Measurements from ENCODE around the gene NDUFA9.

NDUFA9 gene

DNA sequence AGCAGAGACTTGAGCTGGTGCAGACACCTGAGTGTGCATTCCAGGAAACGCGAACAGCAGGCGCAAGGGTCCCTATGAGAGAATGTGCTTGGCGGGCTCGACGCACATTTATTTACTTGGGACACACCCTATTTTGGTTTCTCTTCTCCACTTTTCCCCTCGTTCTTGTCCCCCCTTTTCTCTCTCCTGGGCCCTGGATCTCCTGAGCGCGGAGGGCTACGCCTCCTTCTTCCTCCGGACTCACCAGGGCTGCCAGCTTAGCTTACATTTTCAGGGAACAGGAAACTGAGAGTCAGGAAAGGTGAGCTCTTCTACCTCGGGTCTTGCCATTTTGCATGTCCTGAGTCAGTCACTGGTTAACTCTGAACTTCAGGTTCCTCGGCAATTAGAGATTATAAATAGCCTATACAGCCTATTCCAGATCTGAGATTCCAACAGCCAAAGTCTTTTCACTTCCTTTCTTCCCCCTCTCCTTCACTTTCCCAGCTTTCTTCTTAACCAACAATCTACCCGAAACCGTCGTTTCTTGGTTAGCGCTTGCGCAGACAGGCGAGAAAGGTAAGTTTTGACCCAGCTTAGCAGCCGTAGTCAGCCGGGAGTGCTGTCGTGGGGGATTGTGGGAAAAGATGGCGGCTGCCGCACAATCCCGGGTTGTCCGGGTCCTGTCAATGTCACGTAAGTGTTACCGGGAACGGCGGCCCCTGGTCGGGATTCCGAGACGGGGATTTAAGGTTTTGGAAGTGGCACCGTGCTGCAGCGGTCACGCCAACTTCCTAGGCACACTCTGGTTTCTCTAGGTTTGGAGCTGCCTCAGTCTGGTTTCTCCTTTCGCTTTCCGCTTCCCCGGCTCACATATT, at the start of gene NDUFA9, which contains the start of gene AKAP3:
Gene NDUFA9 (plus strand): TSS at position 614 of the 857 bp plus-strand sequence. CDS start 13 bp downstream, at position 627.
Gene AKAP3 (minus strand): TSS at position 551 of the 857 bp plus-strand sequence. CDS start 10,855 bp downstream, outside the sequence.
- DNase-seq: peak; percentile 66

DNA sequence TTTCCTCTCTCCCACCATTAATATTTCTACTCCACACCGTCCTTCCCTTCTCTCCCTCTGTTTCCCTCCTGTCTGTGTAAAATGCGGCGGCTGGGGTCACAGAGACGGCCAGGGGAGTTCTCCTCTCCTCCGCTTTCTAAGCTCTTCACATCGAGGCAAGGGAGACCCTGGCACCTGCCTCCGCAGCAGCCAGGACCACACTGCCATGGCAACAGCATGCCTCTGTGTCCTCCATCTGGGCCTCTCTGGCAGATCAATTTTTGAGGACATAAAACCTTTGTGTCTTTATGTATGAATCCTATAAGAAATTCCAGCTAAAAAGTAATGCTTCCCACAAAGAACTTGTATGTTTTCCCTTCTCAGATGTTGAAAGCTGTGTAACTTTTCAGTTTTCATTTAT, 45.5 kb upstream of the NDUFA9 start:
- DNase-seq: no peak

DNA sequence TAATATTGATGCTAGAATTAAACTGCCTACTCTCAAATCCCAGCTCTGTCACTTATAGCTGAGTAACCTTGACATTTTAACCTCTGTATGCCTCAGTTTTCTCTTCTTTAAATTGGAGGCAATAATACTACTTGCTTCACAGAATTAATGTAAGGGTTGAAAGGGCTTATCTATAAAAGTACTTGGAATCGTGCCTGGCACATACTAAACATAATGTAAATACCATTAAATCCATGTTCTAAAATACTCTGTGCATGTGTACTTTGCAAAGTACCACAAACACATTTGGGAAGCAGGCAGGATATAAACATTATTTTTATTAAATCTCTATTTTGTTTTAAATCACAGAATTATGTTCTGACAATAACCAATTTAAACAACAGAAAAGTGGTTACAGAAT, 45.0 kb upstream of the NDUFA9 start:
- no peak for DNase-seq

DNA sequence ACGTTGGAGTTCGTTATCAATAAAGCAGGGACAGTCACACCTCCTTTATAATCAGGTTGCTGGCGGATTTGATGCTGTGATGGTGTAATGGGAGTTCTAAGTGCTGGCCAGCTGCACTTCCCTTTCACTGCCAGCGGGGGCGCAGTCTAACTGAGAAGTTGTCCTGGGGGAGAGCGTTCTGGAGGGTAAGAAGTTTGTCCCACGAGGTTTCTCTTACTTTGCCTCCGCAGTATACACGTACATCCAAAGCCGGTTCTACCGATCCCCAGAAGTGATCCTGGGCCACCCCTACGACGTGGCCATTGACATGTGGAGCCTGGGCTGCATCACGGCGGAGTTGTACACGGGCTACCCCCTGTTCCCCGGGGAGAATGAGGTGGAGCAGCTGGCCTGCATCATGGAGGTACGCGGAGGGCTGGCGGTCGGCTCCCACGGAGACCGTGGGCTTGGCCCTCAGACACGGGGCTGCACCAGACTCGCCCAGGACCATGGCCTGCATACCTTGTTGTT, 44.2 kb upstream of the NDUFA9 start:
- DNase-seq: peak; percentile 88

DNA sequence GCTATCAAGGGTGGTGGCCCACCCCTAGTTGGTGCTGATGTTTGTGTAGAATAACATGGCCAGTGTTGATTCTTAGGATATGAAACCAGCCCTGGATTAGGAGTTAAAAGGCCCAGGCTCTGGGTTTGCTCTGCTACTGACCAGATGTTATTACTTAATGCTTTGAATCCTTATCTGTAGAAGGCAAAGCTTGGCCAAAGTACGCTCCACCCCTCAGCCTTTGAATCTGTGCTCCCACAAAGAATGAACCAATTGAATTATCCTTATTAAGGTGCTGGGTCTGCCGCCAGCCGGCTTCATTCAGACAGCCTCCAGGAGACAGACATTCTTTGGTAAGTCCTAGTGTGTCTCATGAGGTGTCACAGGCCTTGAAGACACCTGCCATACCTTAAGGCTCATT, 41.9 kb upstream of the NDUFA9 start:
- DNase-seq: no peak

DNA sequence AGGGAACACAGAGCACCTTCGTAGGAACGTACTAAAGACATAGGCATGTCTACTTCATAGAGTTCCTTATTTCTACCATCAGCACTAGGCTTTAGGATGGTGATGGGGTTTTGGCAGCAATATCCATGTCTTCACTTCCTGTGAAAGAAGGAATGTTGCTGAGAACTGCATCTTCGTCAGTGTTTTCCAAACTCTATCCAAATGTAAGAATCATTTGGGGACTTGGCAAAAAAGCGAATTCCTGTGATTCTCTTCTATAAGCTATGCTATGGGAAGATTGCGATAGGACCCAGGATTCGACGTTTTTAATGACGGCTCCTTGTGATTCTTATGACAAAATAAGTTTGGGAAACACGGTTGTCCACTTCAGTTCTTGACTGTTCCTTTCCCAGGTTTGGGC, 39.8 kb upstream of the NDUFA9 start:
- no peak for DNase-seq

DNA sequence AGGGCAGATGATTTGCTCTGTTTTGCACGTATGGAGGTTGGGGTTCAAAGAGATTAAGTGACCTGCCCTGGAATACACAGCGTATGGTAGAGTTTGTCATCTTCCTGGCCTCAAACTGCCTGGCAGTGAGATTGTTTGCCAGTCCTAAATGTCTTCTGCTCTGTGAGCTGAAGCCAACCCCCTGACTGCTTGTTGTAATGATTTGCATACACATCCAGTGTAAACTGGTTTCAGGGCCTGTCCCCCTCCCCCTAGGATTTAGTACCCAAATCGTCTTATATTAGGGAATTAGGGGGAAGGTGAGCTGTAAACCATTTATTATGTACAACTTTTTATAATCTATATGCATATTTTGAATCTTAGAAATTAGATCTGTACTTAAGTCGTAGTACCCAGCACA, 38.4 kb upstream of the NDUFA9 start:
- DNase-seq: no peak

DNA sequence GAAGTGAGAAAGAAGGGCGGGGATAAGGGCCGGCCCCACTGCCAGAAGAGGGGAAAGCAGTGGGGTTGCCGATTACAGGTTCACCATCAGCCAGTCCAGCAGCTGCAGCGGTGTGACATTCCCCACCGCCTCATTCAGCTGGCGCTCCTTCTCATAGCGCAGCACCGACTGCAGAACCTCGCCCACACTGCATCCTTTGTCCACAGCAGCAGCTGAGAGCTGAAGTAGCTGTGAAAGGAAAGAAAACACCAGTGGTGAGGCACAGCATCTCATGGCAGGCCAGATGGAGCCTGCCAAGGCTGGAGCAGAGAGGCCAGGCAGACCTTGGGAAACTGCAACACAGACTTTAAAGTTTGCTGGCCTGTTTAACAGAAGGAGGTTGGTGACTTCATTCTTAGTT, 33.2 kb upstream of the NDUFA9 start:
- DNase-seq: no peak

DNA sequence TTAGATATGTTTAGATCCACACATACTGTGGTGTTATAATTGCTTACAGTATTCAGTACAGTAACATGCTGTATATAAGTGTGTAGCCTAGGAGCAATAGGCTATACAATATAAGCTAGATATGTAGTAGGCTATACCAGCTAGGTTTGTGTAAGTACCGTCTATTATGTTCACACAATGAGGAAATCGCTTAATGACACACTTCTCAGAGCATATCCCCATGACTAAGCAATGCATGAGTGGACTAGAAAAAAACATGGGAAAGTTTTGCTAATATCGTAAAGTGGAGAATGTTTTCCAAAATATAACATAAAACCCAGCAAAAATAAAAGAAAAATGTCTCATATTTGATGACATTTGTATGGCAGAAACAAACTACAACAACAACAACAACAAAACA, 27.4 kb upstream of the NDUFA9 start:
- DNase-seq: no peak

DNA sequence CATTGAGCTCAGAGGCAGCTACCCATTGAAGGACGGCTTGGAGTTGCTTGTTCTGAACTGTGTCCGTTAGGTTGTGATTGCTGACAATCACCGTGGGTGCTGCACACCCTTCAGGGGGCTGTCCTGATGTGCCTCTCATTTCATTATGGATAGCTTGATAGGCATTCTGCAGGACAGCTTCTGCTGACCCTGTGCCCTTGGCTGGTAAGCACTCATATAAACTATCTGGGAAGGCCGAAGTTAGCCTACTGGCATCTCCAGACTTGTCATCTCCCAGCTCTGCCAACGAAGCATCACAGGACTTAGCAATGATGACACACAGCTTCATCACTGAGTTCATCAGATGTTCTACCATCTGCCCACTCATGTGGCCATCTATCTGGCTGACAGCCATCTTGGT, 22.4 kb upstream of the NDUFA9 start:
- DNase-seq: no peak

DNA sequence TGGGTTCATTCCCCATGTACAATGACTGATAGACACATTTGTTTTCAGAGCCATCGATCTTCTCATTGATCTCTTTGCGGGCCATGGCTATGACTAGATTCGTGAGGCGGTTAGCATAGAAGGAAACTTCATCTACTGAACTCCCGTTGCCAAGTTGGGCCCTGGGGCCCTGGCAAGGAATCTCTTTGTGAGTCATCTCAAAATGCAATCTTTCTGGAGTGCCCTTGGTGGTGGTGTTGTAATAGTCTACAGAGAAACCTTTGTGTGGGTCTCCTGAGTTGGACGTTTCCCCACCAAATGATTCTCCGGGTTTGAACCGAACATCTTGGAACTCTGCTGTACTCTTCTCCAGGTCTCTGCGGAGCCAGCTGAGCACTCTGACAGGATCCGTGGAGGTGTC, 20.5 kb upstream of the NDUFA9 start:
- DNase-seq: no peak

DNA sequence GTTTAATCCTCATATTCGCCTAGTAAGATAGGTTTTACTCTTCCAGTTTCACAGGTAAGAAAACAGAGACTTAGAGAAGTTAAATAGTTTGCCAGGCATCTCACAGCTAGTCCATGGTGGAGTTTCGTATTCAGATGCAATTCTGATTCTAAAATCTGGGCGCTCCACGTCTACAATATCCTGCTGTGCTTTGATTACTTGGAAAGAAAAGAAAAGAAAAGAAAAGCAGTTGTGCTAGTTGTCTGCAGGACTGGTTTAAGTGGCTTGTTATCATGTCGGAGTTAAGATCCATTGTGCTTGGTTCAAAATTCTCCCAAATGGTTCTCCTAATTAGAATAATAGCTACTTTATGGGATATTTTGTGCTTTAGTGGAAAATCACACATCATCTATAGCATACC, 18.7 kb upstream of the NDUFA9 start:
- no peak for DNase-seq

DNA sequence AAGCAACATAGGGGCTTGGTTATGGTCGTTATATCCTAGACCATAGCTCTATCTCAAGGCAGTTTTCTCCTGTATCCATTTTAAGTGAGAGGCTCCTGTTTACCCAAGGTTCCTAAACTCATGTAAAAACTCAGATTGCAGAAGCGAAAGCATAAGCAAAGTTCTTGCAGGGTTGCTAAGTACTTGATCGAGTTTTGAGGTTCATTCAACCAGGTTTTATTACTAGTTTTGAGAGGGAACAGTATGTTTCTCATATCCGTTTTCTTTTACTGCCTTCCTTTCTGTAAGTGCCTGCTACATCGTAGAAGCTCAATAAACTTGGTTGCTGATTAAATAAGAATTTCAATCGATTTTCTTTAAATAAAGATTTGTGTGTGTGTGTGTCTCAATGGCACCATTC, 5.2 kb upstream of the NDUFA9 start:
- DNase-seq: no peak

DNA sequence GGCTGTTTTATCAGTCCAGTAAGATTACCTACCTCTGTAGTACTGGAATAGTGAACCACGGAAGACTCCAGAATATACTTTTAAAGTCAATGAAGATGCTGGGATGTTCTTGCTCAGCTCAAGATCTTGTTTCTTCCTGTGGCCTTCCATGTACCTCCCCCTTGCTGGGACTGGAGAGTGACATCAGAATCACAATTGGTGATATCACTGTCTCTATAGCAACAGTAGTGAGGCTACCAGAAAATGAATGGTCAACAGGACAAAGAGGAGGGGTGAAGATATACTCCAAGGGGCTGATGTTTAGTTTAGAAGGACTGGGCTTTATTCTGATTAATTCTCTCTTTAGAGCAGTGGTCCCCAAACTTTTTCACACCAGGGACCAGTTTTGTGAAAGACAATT, 3.9 kb upstream of the NDUFA9 start:
- no peak for DNase-seq

DNA sequence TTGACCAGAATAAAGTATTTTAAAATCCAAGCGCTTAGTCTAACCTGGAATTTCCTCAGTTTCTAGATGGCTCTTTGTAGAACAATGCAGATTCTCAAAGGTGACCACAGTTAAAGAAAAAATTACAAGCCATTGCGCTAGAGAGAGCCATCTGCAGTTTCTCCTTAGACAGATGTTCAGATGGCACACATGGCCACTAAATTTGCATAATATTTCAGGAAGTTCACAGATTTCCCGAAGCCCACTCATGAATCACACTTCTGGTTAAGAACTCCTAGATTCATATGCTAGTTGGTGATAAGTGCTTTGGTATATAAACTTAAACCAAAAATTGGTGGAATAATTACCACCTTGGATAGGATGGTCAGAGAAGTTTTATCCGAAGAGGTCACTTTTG, 812 bp upstream of the NDUFA9 start:
- DNase-seq: no peak

DNA sequence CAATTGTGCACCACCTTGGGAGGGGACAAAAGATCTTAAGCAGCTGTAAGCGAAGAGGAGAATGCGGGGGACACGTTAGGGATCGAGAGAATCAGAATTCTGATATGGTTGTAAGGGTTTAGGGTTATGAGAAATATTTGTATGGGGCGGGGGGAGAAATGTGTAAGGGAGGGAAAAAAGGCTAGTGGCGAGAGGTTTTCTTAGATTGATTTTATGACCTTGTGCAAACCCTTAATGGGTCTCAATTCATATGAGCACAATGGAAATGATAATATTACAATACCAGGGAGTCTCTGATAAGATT, 396 bp downstream of the NDUFA9 start:
- no peak for DNase-seq

DNA sequence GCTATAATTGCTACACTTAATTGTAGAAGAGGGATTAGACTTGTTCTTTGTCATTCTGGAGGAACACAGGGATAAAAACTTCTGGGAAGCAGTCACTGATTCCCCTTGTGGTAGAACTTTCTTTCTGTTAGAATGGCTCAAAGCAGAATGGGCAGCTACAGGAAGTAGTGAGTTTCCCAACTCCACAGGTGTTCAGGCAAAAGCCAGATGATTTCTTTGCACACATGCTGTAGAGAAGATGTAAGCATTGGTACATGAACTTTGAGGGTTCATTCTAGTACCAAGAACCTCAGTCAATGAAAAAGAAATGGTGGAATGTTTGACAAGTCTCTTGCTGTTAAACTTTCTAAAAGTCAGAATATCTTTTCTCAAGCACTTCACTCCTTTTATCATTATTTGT, 4.3 kb downstream of the NDUFA9 start:
- no peak for DNase-seq

DNA sequence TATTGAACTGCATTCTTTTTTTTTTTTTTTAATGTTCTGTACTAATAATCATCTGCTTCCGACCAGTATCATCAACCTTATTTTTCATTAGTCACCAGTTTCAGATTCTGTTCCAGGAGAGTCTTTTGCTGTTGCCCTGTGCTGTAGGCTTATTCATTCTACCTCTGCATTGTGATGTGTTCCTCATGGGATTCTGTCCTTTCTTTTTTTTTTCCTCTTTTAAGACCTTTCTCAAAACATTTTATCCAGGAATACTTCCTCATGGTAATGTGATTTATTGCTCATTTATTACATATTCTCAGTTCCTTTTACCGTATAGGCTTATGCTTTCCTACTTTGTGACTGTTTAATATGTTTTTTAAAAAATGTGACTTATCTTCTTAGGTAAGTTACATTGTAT, 4.8 kb downstream of the NDUFA9 start:
- DNase-seq: no peak

DNA sequence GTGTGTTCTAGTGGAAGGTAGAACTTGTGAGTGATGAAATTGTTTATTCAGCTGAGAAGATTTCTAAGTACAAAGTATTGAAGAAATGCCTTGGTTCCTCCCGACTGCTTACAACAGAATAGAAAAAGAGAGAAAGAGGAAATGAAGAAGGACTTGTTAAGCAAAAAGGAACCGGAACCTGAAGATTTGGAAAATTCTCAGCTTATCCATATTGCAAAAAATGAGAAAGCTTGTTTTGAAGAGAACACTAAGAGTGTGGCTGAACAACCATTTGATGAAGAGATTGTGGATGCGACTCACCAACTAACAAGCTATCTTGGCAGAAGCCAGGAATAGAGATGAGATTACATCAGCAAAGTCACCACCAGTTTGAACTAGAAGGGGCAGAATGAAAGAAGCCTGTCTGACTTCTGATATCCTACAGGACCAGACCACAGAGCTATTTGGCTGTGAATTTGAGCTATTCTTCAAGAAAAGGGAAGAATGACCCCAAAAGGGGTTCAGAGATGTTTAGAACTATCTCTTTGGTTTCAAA, 15.1 kb downstream of the NDUFA9 start:
- no peak for DNase-seq

DNA sequence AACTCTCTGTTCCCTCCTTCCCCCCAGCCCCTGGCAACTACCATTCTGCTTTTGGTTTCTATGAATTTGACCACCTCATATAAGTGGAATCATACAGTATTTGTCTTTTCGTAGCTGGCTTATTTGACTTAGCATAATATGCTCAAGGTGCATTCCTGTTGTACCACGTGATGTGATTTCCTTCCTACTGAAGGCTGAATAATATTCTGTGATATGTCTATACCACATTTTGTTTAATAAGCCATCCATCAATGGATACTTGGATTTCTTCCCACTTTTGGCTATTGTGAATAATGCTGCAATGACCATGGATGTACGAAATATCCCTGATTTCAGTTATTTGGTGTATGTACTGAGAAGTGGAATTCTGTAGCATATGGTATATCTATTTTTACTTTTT, 16.3 kb downstream of the NDUFA9 start:
- DNase-seq: no peak

DNA sequence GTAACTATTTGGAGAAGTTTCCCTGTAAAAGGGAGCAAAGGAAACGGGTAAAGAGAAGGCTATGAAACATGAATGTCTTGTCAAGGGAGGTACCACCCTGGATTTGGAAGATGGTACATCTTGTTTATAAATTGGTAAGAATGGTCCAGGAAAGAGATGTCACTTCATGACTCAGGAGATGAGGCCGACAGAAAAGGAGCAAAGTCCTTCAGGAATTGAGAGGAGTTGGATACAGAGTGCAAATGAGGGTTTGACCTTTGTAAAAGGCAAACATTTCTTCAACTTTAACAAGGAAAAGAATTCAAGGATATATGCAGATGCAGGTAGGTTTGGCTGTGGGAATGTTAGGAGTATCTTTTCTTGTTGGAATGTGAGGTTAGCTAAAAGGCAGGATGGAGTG, 30.8 kb downstream of the NDUFA9 start:
- DNase-seq: no peak

DNA sequence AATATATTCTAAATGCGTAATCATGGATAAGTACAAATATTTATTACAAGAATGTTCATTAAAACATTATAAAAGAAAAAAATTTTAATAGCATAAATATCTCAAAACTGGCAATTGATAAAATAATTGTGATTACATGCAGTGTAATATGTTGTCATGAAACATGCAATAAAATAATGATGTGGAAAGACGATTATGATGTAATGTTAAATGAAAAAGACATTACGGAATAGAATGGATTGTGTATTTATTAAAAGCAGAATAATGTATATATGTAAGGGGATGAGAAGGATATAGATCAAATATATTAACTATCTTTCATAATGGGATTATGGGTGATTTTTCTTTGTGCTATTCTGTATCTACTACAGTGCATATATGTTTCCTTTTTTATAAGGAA, 32.8 kb downstream of the NDUFA9 start:
- DNase-seq: no peak

DNA sequence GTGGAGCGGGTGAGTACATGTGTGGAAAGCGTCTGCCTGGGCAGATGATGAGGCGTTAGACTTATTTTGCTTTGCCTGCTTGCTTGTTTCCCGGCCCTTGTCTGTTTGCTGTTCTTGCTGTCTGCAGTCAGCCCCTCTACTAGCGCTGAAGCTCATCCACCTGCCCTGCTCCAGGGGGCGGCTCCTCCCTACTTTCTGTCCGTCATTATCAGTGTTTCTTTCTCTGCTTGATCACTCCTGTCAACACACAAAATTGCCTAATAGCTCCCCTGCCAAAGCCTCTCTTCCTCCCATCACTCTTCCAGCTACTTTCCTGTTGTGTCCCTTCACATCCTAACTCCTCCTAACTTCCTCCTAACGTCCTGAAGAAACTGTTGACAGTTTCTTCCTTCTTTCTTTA, 36.4 kb downstream of the NDUFA9 start:
- no peak for DNase-seq

DNA sequence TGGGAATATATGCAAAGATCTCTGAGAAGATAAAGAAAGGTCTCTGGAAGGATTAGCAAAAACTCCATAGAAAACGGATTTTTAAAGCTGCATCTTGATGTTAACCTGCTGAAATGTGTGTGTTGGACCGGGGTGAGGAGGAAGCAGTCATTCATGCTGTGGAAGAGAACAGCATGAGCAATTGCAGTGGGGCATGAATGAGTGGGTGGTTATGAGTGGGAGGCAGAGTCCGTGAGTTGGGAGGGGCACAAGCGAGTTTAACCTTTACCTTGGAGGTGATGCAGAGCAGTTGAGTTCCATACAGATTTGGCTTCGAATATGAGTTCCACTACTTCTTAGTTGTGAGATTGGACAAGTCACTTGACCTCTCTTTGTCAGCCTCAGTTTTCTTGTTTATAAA, 41.8 kb downstream of the NDUFA9 start:
- DNase-seq: no peak
